Inferior parietal cortex (tissue), 1 donor: ENCODE results near the gene GSN.
"Not testable (repeated sequence)": the region's sequence is repeated elsewhere in the genome, so short reads cannot be mapped to it uniquely, and the experiment has no call there.

Experiments
- DNase-seq: peaks from one replicate; pipeline ENCODE4 v3.0.0-alpha.2; 2016; ENCODE audit errors: extremely low spot score

The GSN gene

GRCh38 chr9:121288673-121289025 lies 20.7 kb downstream of the GSN start:
- DNase-seq: peak; percentile 71

- peak; percentile 75 for DNase-seq
Observed at GRCh38 chr9:121289026-121289771, 21.2 kb downstream of the GSN start.

GRCh38 chr9:121289772-121290370 lies 21.9 kb downstream of the GSN start:
- DNase-seq: peak; percentile 50

- not testable (repeated sequence) for DNase-seq
Observed at GRCh38 chr9:121291536-121291935, 23.6 kb downstream of the GSN start.

- no peak for DNase-seq
Observed at GRCh38 chr9:121292051-121292450, 24.1 kb downstream of the GSN start.

GRCh38 chr9:121292801-121293241 lies 24.9 kb downstream of the GSN start:
- DNase-seq: peak; percentile 67

GRCh38 chr9:121294151-121294743 lies 26.3 kb downstream of the GSN start:
- DNase-seq: peak; percentile 4

- DNase-seq: peak; percentile 40
Observed at GRCh38 chr9:121294866-121295661, 27.1 kb downstream of the GSN start.

GRCh38 chr9:121295662-121296191 lies 27.8 kb downstream of the GSN start:
- DNase-seq: no peak

- DNase-seq: no peak
Observed at GRCh38 chr9:121296213-121297127, 28.5 kb downstream of the GSN start.

- peak; percentile 9 for DNase-seq
Observed at GRCh38 chr9:121297389-121297788, 29.4 kb downstream of the GSN start.

GRCh38 chr9:121298016-121298538 lies 30.1 kb downstream of the GSN start:
- peak; percentile 5 for DNase-seq

- DNase-seq: peak; percentile 29
Observed at GRCh38 chr9:121298689-121299466, 30.9 kb downstream of the GSN start.

GRCh38 chr9:121299467-121300282 lies 31.7 kb downstream of the GSN start:
- peak; percentile 24 for DNase-seq

GRCh38 chr9:121300283-121301119 lies 32.5 kb downstream of the GSN start:
- DNase-seq: no peak

- no peak for DNase-seq
Observed at GRCh38 chr9:121301881-121302286, 33.9 kb downstream of the GSN start.

GRCh38 chr9:121302341-121302740 lies 34.4 kb downstream of the GSN start:
- DNase-seq: no peak

GRCh38 chr9:121302786-121303185 lies 34.8 kb downstream of the GSN start:
- no peak for DNase-seq
